ENCODE results near the gene ZNF587B. TPM values are rescaled to one million over a fixed set of nuclear protein-coding genes. Genes with fewer than 3 reads are reported as not detected.

The ZNF587B gene
- total and polyA plus RNA-seq, 9 of the 15 experiments (the other 6 are each of a cell fraction or from before 2014, with no cell fraction given) = 7.4 to 37.5 (median 20.8) TPM

DNA sequence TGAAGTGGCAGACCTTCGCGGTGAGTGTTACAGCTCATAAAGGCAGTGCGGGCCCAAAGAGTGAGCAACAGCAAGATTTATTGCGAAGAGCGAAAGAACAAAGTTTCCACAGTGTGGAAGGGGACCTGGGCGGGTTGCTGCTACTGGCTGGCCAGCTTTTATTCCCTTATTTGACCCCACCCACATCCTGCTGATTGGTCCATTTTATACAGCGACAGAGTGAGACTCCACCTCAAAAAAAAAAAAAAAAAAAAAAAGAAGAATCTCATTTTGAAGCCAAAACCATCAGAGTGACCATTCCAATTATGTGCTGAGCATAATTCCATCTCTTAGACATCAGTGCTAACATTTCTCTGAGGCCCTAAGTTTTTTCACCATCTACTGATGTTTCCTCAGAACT, 13.4 kb upstream of the ZNF587B start (continued):
- TF ChIP-seq ZNF384 (IDR thresholded peaks at IDR 0.05; ENCODE audit: low read depth, low read length) = peak; percentile 76
- TF ChIP-seq, protein P1, sequence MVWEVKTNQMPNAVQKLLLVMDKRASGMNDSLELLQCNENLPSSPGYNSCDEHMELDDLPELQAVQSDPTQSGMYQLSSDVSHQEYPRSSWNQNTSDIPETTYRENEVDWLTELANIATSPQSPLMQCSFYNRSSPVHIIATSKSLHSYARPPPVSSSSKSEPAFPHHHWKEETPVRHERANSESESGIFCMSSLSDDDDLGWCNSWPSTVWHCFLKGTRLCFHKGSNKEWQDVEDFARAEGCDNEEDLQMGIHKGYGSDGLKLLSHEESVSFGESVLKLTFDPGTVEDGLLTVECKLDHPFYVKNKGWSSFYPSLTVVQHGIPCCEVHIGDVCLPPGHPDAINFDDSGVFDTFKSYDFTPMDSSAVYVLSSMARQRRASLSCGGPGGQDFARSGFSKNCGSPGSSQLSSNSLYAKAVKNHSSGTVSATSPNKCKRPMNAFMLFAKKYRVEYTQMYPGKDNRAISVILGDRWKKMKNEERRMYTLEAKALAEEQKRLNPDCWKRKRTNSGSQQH (CRISPR knock-in tag; IDR thresholded peaks at IDR 0.05) = no peak
- TF ChIP-seq ZNF316 (IDR thresholded peaks at IDR 0.05) = peak; percentile 33; the same call in 1 of the 2 replicates
- TF ChIP-seq BMI1 (IDR thresholded peaks at IDR 0.05; ENCODE audit: low read length) = no peak
- no peak for TF ChIP-seq U2AF2 (optimal IDR thresholded peaks at IDR 0.05; ENCODE audit: low read depth, low read length)

DNA sequence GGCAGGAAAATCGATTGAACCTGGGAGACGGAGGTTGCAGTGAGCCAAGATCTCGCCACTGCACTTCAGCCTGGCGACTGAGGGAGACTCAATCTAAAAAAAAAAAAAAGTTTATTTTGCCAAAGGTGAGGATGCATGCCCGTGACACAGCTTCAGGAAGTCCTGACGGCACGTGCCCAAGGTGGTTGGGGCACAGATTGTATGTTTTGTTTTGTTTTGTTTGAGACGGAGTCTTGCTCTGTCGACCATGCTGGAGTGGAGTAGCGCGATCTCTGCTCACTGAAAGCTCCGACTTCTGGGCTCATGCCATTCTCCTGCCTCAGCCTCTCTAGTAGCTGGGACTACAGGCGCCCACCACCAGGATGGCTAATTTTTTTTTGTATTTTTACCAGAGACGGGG, 12.1 kb upstream of the ZNF587B start:
- Histone ChIP-seq H4K20me1 (replicated peaks; ENCODE audit: control insufficient read depth, insufficient read depth, low read length) (no peaks in the 10 kb centered on the region), H3K9me3 (replicated peaks; ENCODE audit: control insufficient read depth, insufficient read depth, low read depth, low read length) (no peaks in the 10 kb centered on the region), H3K27ac (ENCODE audit: extremely low read depth, low read depth, low read length) (no peak overlapping the region), H3K4me2 (ENCODE audit: insufficient read depth, low read length) (no peak overlapping the region), H3K9me1 (ENCODE audit: control insufficient read depth, insufficient read depth, low read length) (no peaks in the 10 kb centered on the region), H3K79me2 (ENCODE audit: control insufficient read depth, insufficient read depth, low read length) (peaks cover 54% of the 10 kb centered on the region), H3K4me3 (no peak overlapping the region), H3K4me1 (replicated peaks in 1 of 2; ENCODE audit: control insufficient read depth in 2 of 2, insufficient read depth in 2 of 2, low read length in 2 of 2) (peaks cover 6 to 22% of the 10 kb centered on the region in 2 experiments; a peak in 4 of 5 replicates), H3K27me3 (ENCODE audit: control insufficient read depth in 2 of 2, insufficient read depth in 2 of 2, low read length in 2 of 2) (no peaks in the 10 kb centered on the region), H3K9ac (ENCODE audit: insufficient read depth in 1 of 2, low read depth in 2 of 2, low read length in 2 of 2) (no peak overlapping the region), H3K36me3 (ENCODE audit: control insufficient read depth, insufficient read depth, low read length) (peaks cover 26% of the 10 kb centered on the region), H2AFZ (ENCODE audit: low read depth, low read length) (no peak overlapping the region)
- in situ Hi-C loops (cut with MboI) = no loop called here
- no peak for DNase-seq (ENCODE audit: extremely low read depth in 1 of 4, low spot score in 3 of 4)
- intact Hi-C loops (cut with micrococcal nuclease) = no loop called here
- no TSS peak for BruUV-seq (replicated peaks)
- no peak for ATAC-seq
- no peak for FAIRE-seq
- CTCF ChIA-PET (ENCODE audit: low intra/inter-chr PET ratio) = no interaction called here
- TF ChIP-seq SMAD2 (IDR thresholded peaks at IDR 0.05; ENCODE audit: low read depth, low read length) (no peak), CSDE1 (IDR thresholded peaks at IDR 0.05) (no peak), EHMT2 (IDR thresholded peaks at IDR 0.05) (no peak), NR1H2 (CRISPR knock-in tag; IDR thresholded peaks at IDR 0.05) (no peak), ZNF75A (CRISPR knock-in tag; IDR thresholded peaks at IDR 0.05) (no peak), MXI1 (IDR thresholded peaks at IDR 0.05; ENCODE audit: low read depth, low read length) (no peak), MEF2D (tag; conservative IDR thresholded peaks at IDR 0.05; ENCODE audit: low read depth) (no peak)
- TF ChIP-seq, protein P2, sequence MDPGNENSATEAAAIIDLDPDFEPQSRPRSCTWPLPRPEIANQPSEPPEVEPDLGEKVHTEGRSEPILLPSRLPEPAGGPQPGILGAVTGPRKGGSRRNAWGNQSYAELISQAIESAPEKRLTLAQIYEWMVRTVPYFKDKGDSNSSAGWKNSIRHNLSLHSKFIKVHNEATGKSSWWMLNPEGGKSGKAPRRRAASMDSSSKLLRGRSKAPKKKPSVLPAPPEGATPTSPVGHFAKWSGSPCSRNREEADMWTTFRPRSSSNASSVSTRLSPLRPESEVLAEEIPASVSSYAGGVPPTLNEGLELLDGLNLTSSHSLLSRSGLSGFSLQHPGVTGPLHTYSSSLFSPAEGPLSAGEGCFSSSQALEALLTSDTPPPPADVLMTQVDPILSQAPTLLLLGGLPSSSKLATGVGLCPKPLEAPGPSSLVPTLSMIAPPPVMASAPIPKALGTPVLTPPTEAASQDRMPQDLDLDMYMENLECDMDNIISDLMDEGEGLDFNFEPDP (CRISPR knock-in tag; IDR thresholded peaks at IDR 0.05) = no peak
- TF ChIP-seq, protein P3, sequence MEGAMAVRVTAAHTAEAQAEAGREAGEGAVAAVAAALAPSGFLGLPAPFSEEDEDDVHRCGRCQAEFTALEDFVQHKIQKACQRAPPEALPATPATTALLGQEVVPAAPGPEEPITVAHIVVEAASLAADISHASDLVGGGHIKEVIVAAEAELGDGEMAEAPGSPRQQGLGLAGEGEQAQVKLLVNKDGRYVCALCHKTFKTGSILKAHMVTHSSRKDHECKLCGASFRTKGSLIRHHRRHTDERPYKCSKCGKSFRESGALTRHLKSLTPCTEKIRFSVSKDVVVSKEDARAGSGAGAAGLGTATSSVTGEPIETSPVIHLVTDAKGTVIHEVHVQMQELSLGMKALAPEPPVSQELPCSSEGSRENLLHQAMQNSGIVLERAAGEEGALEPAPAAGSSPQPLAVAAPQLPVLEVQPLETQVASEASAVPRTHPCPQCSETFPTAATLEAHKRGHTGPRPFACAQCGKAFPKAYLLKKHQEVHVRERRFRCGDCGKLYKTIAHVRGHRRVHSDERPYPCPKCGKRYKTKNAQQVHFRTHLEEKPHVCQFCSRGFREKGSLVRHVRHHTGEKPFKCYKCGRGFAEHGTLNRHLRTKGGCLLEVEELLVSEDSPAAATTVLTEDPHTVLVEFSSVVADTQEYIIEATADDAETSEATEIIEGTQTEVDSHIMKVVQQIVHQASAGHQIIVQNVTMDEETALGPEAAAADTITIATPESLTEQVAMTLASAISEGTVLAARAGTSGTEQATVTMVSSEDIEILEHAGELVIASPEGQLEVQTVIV (CRISPR knock-in tag; IDR thresholded peaks at IDR 0.05; ENCODE audit: borderline replicate concordance) = no peak
- POLR2A ChIA-PET = no interaction called here
- WGBS (ENCODE audit: insufficient coverage, low coverage, missing lambda C conversion rate) = 98% methylated on average over 14 of the region's 14 CpGs
